Activated CD4-positive, alpha-beta T cell treated with anti-CD3 and anti-CD28 coated beads, Interleukin-2, Interleukin-4, amounts not matched to agents 100 ng/mL and 50 ng/mL, durations not matched to agents 16 hours and 8 hours (primary cell): Measurements from ENCODE around the gene FOXG1.

Experiments used
- DNase-seq: peaks from one replicate; pipeline ENCODE4 v3.0.0-alpha.2; 2020; ENCODE audit warnings: low spot score

The FOXG1 gene

DNA sequence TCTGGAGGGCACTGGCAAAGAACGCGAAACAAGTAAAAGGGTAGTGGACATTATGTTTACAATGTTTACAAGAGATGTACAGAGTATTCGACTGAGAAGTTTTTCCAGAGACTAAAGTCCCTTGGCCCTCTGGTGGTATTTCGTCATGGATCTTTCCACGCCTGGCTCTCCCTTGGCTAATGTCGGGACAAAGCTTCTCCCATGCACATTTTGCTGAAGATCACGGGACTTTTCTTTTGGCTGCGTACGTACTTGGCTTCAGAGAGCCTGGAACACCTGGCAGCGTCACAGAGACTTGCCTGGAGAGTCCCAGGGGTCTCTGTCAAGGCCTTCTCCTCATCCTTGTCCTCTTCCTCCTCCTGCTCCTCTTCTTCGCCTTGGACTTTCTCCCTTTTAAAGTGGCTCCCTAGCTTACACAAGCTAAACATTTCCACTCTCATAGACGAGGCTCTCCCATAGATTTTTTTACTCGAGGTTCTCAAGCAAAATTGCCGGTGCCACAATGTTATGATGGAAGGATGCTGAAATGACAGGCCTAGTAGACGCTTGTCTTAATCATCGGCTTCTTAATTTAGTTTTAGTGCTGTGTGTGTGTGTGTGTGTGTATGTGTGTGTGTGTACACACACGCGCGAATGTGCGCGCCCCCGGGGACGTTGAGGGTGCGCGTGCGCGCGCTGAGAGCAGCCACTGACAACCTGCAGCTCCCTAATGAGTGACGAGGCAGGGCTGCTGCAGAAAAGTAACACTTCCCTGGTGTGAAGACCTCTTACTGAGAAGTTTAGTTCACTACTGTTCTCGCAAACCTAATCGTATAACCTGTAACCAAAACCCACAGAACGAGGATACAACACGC, 4.9 kb upstream of the FOXG1 start:
- DNase-seq, result no peak

DNA sequence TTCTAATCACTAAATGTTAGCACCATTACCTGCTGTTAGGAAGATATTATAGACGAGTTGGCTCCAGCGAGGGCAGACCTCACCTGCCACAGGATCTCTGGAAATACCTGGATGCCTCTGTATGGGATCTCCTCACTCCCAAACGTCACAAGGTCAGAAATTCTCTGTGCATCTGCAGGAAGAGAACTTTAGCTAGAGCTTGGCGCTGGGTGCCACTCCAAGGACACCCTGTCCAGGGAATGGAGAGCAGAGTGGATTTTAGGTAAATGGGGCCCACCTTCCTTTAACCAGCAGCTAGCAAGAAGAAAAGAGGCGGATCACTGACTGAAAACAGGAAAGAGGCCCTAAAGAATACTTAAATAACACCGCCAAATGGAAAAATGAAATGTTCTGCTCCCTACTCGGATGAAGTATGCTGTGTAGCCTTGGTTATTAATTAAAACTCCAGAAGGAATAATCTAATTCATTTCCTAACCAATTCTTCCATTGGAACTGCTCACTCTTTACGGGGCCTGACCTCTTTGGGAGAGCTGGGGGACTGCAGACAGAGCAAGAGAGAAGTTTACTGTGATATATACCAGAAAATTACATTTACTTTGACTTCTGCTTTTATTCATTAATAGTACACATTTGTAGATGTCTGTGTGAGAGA, 4.2 kb upstream of the FOXG1 start:
- no peak for DNase-seq

- DNase-seq, result no peak
These were observed 3.6 kb upstream of the FOXG1 start for GRCh38 chr14:28762955-28763326.

- DNase-seq, result no peak
These were observed 2.8 kb upstream of the FOXG1 start for GRCh38 chr14:28763751-28764256.

GRCh38 chr14:28764257-28765160, 2.1 kb upstream of the FOXG1 start:
- no peak for DNase-seq

- no peak for DNase-seq
These were observed 1.3 kb upstream of the FOXG1 start for GRCh38 chr14:28765169-28765830.

DNA sequence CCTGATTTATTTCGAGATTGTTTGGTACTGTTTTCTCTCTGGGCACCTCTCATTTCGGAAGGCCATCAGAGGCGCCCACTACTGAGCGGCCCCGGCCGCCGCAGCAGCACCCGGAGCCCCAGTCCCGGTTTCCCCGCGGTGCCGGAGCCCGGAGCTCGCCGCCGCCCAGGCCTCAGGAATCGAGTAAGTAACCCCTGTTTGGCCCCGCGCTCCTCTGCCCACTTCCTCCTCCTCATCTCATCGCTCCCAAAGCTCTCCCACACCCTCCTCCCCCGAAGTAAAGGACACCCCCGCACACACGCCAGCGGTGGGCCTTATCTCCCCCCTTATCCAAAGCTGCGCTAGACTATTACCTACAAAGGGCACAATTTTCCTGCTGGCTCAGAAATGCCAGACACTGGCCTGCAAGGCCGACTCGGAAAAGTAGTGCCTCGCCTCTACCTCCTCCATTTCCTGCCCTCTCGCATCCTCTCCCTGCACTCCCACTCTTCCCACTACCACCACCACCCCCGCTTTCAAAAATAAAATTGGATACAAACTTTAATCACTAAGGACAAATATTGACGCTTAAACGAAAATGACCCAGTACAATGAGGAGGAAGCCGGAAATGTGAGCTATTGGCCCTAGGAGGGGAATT, 637 bp upstream of the FOXG1 start:
- DNase-seq, result no peak

GRCh38 chr14:28767030-28767852, 654 bp downstream of the FOXG1 start:
- no peak for DNase-seq

- DNase-seq, result no peak
These were observed 1.5 kb downstream of the FOXG1 start for GRCh38 chr14:28767853-28768741.

GRCh38 chr14:28769276-28769880, 2.8 kb downstream of the FOXG1 start:
- DNase-seq, result no peak

GRCh38 chr14:28770061-28770460, 3.5 kb downstream of the FOXG1 start:
- no peak for DNase-seq

- DNase-seq, result no peak
These were observed 4.0 kb downstream of the FOXG1 start for GRCh38 chr14:28770630-28771029.

GRCh38 chr14:28771168-28771567, 4.6 kb downstream of the FOXG1 start:
- DNase-seq, result no peak

DNA sequence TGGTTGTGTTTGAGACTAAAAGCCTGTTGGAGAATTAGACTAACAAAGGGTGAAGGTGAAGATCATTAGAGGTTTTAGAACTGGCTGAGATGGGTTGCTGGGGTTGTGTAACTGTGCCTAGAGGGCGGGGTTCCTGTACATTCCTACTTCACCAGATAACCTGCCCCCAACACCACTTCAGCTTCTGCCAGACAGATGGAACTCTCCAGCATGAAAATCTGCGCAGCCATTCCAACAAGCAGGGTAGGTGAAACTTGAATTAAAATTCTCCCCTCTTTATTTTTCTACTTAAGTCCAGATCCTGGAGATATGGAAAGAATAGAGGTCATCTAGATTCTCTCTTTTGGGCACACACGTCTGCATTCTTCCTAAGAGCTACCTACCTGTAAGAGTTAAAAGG, 6.0 kb downstream of the FOXG1 start:
- DNase-seq, result no peak

DNA sequence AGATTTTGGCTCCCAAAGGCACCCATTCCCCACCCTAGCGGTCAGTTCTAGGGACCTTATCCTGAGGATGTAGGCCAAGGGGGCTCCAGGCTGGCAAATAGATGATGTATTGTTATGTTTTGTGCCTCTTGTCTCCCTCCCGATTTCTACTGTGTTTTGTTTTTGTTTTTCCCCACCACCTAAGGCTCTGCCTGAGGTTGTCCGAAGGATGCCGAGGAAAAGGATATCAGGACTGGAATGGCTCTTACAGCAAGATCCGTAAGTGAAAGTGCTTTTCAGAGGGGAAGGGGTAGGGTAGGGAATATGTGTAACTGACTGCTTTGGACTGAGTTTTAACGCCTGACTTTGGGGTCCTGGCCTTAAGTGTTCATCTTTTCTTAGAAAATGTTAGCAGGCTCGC, 6.6 kb downstream of the FOXG1 start:
- no peak for DNase-seq

GRCh38 chr14:28773861-28774691, 7.5 kb downstream of the FOXG1 start:
- DNase-seq, result no peak

GRCh38 chr14:28774764-28775735, 8.5 kb downstream of the FOXG1 start:
- no peak for DNase-seq
